SK-N-MC (cell line): Measurements from ENCODE around the gene CNOT1.

Source experiments
- EZH2 ChIP-seq: fragments of 200-600 bp; sonication (generic); IDR thresholded peaks from one replicate; pipeline ENCODE4 v1.6.1; 2017; ENCODE audit warnings: antibody characterized with exemption
- POLR2AphosphoS5 ChIP-seq: IDR thresholded peaks from 2 replicates; pipeline ENCODE4 v1.6.1; 2012; ENCODE audit warnings: mild to moderate bottlenecking, low read depth, low read length, borderline replicate concordance

- TF ChIP-seq POLR2AphosphoS5 (no peak), EZH2 (no peak)
Observed at GRCh38 chr16:58494981-58495520, 134.6 kb downstream of the CNOT1 start.
